ENCODE data around the gene MAP3K4.

The MAP3K4 gene

DNA sequence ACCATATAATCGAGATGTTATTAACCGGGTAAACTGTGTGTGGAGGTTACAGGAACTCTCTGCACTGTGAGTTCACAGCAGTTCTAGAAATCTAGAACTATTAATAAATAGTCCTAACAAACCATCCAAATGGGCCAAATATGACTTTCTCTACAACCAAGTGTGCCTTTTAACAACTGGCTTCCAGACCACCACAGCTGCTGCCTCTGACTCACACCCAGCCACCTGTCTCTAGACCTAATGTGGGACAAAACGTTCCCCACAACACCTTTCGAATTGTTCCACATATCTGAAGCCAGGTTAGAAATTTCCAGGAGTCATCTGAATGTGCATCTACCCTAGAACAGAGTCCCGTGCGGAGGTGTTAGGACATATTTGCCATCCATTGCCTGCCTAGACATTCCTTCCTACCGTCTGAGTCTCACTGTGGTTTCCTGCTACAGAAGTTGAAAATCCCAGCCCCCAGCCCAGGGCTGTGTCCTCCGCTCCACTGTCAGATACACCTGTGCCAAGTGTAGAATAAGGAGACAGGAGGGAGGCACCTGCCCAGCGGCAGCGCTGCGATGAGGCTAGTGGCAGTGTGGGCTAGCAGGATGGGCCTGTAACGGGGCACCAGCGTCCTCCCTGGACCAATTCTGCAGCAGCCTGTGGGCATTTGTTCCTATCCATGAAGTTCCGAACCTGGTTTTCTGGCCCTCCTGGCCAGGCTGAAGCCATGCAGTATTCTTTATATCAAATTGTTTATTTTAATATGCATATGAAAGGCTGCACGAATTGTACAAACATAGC lies 28.5 kb upstream of the MAP3K4 start:
- no peak overlapping the region for H3K4me3 ChIP-seq (replicated peaks in 1 of 2; ENCODE audit: low read depth in 2 of 2, low read length in 2 of 2)
- DNase-seq (ENCODE audit: low read depth in 2 of 2), result no peak
- TF ChIP-seq, protein P1, sequence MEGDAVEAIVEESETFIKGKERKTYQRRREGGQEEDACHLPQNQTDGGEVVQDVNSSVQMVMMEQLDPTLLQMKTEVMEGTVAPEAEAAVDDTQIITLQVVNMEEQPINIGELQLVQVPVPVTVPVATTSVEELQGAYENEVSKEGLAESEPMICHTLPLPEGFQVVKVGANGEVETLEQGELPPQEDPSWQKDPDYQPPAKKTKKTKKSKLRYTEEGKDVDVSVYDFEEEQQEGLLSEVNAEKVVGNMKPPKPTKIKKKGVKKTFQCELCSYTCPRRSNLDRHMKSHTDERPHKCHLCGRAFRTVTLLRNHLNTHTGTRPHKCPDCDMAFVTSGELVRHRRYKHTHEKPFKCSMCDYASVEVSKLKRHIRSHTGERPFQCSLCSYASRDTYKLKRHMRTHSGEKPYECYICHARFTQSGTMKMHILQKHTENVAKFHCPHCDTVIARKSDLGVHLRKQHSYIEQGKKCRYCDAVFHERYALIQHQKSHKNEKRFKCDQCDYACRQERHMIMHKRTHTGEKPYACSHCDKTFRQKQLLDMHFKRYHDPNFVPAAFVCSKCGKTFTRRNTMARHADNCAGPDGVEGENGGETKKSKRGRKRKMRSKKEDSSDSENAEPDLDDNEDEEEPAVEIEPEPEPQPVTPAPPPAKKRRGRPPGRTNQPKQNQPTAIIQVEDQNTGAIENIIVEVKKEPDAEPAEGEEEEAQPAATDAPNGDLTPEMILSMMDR (IDR thresholded peaks at IDR 0.05; ENCODE audit: low read depth, low read length), result no peak

- TF ChIP-seq, protein P1 (IDR thresholded peaks at IDR 0.05; ENCODE audit: low read depth, low read length), result no peak
- H3K4me3 ChIP-seq (replicated peaks in 1 of 2; ENCODE audit: low read depth in 2 of 2, low read length in 2 of 2), result no peak overlapping the region
- no peak for DNase-seq (ENCODE audit: low read depth in 2 of 2)
These were observed 27.9 kb upstream of the MAP3K4 start for GRCh38 chr6:160963651-160964050.

GRCh38 chr6:160965893-160966292 lies 25.7 kb upstream of the MAP3K4 start:
- DNase-seq (ENCODE audit: low read depth in 2 of 2), result no peak
- TF ChIP-seq, protein P1 (IDR thresholded peaks at IDR 0.05; ENCODE audit: low read depth, low read length), result no peak
- H3K4me3 ChIP-seq (replicated peaks in 1 of 2; ENCODE audit: low read depth in 2 of 2, low read length in 2 of 2), result no peak overlapping the region

GRCh38 chr6:160966493-160967229 lies 24.9 kb upstream of the MAP3K4 start:
- no peak overlapping the region for H3K4me3 ChIP-seq (replicated peaks in 1 of 2; ENCODE audit: low read depth in 2 of 2, low read length in 2 of 2)
- TF ChIP-seq, protein P1 (IDR thresholded peaks at IDR 0.05; ENCODE audit: low read depth, low read length), result no peak
- DNase-seq (ENCODE audit: low read depth in 2 of 2), result no peak

- no peak overlapping the region for H3K4me3 ChIP-seq (replicated peaks in 1 of 2; ENCODE audit: low read depth in 2 of 2, low read length in 2 of 2)
These were observed 24.2 kb upstream of the MAP3K4 start for GRCh38 chr6:160967351-160967750.

GRCh38 chr6:160967833-160968232 lies 23.7 kb upstream of the MAP3K4 start:
- DNase-seq (ENCODE audit: low read depth in 2 of 2), result no peak
- H3K4me3 ChIP-seq (replicated peaks in 1 of 2; ENCODE audit: low read depth in 2 of 2, low read length in 2 of 2), result no peak overlapping the region
- TF ChIP-seq, protein P1 (IDR thresholded peaks at IDR 0.05; ENCODE audit: low read depth, low read length), result no peak

More at GRCh38 chr6:160967351-160967750, 24.2 kb upstream of the MAP3K4 start:
- no peak for DNase-seq (ENCODE audit: low read depth in 2 of 2)
- TF ChIP-seq, protein P1 (IDR thresholded peaks at IDR 0.05; ENCODE audit: low read depth, low read length), result no peak
